Tongue (tissue), 2 donors: Measurements from ENCODE around the gene TMEM54. TPM values are rescaled to one million over a fixed set of nuclear protein-coding genes. Genes with fewer than 3 reads are reported as not detected.

Experiments used
- DNase-seq: peaks from one replicate; pipeline ENCODE4 v3.0.0-alpha.2; 2015
- total RNA-seq: library from RNA; depleted of rRNA; stranded (reverse); fragments of >200 nt; gene quantifications from one replicate; pipeline ENCODE4 v1.2.3, GENCODE V29; 2014

The TMEM54 gene, protein sequence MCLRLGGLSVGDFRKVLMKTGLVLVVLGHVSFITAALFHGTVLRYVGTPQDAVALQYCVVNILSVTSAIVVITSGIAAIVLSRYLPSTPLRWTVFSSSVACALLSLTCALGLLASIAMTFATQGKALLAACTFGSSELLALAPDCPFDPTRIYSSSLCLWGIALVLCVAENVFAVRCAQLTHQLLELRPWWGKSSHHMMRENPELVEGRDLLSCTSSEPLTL
- total RNA-seq, result 14.9 TPM

DNA sequence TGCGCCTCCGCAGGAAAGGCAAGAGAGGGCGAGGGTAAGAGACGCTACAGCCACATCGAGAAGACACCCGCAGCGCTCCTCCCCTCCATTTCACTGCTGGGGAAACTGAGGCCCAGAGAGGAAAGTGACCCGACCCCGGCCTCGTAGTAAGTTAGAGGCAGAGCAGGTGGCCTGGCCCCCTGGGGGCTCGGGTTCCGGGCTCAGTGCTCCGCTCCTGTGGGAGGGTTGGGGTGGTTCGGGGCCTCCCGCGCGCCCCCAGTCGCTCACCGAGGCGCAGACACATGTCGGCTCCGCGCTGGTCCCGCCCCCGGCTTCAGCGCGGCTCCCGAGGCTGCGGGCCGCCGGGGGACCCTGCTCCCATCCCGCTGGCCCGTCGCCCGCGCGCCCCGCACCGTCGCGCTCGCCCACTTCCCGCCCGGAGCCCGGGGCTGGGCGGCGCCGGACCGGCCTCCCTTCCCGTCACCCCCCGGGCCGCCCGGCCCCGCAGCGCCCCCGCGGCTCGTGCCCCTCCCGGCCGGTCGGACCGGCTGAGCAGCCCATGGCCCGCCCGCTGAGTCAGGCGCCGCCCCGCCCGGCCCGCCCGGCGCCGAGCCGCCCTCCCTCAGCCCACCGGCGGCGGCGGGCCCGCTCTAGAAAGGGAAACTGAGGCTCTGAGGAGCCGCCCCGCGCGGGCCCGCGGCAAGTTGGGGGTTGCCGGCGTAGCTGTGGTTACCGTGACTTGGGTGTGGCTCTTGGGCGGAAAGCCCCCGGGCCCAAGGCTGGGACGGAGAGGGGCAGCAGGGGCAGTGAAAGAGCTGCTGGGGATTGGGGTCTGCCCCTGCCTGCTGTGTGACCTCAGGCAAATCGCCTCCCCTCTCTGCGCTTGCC is at the start of gene TMEM54:
Gene TMEM54, minus strand, starts transcription at position 434 of the 867 bp plus-strand sequence. Its CDS starts 151 bp downstream, at position 283.
- peak; percentile 46 for DNase-seq

DNA sequence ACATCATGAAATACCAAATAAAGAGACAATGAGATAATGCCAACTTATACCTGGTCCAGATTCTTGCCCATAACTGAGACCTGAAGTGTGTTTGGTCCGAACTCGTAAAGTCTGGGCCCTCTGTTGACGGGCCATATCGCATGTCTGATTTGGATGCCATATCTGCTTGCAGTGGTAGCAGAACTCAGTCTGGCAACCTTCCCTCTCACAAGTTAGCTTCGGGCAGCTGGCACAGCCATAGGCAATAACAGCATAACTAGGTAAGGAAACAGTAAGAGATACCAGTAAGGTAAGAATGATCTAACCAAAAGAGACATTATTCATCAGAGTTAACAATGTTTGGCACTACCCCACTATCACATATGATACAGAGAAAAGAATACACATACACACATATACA is 48.3 kb upstream of the TMEM54 start:
- DNase-seq, result no peak

DNA sequence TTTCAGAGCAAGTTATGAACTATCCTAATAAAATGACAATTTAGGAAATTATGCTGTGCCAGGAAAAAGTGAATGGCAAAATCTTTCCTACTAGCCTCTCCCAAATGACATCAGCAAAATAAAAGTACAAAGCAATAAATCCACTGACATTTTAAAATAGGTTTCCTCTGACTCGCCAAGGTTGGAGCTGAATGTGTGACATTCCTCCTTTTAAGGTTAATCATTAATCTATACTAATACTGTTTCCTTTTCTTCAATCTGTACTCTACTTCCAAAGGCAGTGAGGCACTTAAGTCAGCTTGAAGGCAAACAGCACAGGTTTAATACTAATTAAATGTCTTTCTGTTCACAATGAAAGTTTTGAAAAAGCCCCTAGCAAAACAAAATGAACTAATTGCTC is 47.7 kb upstream of the TMEM54 start:
- DNase-seq, result no peak

DNA sequence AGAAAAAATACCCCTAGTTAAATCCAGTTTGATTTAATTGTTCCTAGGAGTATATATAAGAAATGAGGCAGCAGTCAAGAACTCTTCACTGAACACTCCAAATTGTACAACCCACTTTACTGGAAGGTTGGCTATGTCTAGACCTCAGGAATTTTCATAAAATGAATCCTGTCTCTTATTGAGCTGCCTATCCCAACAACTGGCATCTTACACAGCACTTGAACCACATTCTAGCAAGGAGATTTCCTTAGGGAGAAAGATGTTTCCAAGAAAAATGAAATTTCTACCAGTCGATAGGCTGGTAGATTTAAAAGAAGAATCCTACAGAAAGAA is 47.2 kb upstream of the TMEM54 start:
- DNase-seq, result no peak

DNA sequence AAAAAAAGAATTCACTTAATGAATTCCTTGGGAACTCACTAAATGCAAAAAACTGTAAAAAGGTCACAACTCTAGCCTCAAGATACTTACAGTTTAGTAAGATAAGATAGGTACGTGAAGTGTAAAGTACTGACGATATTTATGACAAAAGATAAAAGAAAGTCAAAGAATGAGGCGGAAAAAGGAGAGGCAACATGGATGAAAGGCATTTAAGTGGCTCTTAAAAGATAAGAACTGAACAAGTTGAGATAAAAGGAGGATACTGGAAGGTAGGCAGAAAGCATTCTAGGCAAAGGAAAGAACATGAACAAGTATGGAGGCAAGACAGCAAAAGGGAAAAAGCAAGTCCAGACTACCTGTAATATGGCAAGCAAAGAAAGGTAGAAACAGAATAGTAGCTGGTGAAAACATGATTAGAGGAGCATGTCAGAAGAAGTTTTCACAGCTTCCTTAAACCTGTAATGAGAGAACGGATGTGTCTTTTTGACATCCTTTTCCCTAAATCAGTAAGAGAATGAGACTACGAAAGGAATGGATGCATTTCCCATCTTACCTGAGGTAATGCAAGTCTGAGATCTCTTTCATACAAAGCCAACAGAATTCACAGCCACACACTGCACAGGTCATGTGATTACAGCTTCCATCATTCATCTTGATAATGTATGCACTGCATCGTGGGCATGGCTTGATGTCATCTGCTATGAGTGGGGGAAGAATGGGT is 46.6 kb upstream of the TMEM54 start:
- DNase-seq, result no peak

DNA sequence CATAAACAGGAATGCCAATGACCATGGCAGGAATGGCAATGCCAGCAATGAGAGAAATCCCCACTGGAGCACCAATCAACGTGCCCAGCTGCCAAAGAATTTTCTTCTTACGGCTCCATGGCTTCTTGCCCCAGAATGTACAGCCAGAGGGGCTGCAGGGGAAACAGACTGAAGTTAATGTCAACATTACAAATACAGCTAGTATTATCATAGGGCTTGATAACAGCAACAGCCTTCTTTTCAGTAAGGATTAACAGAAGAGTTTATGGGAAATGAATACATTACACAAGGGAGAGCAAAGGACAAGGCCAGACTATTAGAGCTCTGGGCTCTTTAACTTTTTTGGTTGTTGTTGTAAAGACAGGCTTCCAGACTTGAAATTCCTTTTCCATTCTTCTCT is 45.2 kb upstream of the TMEM54 start:
- no peak for DNase-seq

DNA sequence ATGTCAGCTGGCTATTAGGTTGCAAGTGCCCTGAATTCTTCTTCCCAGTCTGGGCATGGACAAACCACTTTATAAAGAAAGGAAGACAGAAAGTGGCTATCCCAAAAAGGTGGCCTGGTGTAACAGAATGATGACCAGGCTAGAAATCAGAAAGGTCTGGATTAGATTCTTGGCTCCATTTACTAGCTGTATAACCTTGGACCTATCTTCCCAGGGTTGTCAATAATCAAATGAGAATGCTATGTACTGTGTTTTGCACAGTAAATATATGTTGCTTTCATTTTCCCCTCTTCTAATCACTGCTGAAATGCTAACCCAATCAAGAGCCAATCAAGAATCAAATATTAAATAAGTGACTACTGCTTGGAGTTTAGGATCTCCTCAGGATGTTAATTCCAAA is 43.0 kb upstream of the TMEM54 start:
- DNase-seq, result no peak

DNA sequence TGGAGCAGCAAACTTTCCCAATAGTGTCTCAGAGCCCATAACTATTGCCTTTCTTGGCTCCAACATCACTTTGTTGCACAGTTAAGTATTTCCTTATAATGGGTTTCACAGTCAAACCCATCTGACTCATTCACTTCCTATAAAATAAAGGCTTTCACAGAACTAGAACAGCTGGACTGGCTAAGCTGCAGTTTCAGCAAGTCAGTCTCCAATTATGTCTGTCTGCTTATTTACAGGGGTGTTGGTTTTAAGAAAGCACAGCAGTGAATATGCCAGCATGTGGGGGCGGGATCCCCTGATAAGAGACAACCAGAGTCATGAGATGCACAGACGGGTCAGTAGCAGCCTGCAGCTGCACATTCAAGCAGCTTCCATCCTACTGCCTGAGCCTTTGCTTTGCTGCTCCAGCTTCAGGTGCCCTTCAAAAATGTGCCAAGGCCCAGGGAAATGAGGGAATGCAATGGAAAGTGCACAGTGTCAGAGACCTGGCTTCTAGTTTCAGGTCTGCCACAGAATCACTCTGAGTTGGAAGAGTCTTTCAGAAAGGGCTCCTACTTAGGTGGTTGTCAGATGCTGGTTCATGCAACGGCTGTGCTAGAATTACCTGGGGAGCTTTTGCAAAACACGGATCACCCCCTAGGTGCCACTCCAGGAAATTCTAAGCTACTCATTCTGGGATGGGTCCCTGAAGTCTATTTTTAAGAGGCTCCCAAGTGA is 38.6 kb upstream of the TMEM54 start:
- no peak for DNase-seq

DNA sequence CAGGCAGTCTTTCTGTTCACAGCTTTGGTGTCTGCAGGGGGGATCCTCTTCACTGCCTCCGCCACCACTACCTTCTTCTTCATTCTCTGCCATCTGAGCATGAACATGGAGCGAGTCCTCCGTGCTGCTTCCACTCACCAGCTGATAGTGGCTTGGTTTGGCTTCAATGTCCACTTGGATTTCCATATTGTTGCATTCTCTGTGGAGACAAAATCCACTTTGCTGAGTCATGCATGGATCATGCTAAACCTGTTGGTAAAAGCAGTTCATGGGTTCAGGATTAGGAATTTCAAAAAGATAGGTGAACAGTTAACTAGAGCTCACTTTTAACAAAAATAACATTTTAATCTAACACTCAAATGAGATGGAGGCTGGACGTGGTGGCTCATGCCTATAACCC is 35.9 kb upstream of the TMEM54 start:
- DNase-seq, result no peak

DNA sequence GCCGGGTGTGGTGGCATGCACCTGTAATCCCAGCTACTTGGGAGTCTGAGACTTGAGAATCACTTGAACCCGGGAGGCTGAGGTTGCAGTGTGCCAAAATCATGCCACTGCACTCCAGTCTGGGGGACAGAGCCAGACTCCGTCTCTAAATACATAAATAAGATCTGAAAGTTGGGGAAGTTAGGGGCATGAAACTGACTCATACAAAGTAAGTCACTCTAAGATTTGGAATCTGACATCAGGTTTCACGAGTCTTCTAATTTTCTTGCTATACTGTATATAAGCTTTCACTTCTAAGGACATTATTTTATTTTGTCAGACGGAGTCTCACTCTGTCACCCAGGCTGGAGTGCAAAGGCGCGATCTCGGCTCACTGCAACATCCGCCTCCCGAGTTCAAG is 33.3 kb upstream of the TMEM54 start:
- no peak for DNase-seq

DNA sequence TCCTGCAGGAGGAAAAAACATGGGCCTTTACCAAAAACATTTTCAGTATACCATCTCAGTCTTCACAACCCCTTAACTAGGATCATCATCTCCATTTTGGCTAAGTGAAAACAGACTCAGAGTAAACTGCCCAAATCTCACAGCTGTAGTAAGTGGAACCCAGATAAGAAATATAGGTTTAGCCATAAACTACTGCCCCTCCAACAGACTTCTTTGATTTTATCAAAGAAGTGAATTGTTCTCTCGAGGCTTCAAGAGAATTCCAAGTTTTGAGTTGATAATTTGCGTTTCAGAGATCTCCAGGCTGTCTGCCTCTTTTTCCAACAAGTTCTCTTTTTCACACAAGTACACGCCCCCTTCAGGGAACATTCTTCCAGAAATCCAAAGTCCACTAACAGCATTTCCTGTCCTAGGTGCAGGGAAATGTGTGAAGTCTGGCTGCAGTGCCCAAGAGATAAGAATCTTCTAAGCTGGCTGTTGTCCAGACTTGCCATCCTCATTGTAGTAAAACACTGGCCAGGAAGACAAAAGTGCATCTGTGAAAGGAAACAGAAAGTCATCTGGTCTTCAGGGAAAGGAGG is 32.6 kb upstream of the TMEM54 start:
- DNase-seq, result peak; percentile 15

DNA sequence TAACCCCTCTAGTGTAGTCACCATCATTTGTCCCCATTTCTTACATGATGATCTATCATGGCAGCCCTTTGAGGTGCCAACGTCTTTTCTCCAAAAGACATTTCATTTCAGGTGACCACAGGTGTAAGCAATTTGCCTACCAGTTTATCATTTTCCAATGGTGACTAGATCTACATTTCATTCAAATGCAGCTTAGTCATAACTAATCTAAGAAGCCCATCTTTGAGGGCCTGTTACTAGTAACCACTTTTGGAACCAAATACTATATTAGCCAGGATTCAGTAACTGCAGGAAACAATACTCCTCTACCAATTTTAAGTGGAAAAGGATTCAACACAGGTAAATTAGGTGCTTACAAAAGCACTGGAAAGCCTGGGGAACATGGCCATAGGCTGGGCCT is 30.6 kb upstream of the TMEM54 start:
- no peak for DNase-seq

DNA sequence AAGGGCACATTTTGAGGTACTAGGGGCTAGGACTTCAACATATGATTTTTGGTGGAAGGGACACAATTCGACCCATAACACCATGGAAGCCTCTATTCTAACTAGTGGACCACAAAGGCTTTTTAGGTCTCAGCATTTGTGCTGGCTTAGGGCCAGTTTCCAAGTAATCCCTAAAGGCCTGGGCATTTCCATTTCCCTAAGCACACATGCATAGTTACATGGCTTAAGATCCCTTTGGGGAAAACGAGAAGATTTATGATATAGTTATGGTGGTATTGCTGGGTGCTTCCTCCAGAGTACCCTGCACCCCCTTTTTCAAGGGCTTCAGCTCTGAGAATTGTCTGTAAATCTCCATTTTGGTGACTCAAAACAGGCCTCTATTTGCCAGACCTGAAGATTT is 28.2 kb upstream of the TMEM54 start:
- no peak for DNase-seq

DNA sequence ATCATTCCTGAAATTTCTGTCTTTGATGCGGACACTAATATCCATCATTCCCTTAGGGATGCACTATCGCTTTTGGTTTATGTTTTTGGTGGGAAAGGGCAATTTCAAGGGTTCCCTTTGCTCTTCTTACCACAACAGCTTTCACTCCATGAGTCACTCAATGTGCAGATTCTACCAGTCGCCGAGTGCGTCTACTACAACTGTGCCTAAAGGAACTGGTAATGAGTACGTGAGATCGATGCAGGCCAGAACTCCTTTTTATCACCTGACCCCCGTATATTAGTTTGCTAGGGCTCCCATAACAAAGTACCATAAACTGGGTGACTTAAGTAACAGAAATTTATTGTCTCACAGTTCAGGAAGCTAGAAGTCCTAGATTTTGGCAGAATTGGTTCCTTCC is 27.5 kb upstream of the TMEM54 start:
- DNase-seq, result no peak

DNA sequence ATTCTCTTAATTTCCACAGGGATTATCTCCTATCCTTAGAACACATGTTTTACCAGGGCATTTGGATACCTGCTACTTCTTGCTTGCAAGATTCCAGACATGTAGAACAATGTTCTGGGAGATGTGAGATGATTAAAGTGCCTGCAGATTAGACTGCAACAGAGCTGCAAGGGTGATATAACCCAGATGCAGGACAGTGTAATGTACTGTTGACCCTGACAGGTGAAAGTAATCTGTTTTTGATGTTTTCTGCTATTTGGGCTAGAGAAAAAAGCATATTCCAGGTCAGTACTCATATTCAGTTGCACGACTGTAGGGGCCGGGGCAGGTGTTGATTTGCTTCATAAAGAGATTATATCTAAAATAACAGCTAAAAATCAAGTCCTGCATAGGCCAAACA is 27.1 kb upstream of the TMEM54 start:
- no peak for DNase-seq

DNA sequence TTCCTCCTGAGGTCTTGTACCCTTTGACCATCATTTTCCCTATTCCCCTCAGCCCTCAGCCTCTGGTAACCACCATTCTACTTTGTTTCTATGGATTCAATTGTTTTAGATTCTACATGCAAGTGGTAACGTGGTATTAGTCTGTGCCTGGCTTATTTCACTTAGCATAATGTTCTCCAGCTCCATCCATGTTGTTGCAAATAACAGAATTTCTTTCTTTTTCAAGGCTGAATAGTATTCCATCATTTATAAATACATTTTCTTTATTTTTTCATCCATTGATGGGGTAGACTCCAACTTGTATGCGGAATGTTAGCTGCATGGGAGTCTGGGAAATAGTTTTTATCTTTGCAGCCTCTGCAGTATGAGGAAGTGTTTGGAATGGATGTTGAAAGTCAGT is 26.3 kb upstream of the TMEM54 start:
- no peak for DNase-seq

DNA sequence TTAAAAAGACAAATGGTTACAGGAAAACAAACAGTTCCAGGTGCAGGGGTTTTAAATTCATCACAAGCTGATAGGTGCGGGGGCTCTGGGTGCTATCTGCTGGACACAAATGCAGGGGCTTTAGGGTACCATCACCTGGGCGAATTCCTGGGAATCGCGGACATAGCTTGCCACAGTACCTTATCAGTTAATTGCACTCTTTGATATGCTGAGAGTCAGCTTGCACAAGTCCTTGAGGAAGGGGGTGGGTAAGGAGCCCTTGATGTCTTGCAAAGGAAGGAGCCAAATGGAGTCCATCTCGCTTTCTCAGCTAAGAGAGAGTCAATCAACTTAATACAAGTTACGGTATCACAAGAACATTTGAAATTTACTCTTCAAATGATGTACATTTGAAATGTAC is 25.4 kb upstream of the TMEM54 start:
- DNase-seq, result no peak

DNA sequence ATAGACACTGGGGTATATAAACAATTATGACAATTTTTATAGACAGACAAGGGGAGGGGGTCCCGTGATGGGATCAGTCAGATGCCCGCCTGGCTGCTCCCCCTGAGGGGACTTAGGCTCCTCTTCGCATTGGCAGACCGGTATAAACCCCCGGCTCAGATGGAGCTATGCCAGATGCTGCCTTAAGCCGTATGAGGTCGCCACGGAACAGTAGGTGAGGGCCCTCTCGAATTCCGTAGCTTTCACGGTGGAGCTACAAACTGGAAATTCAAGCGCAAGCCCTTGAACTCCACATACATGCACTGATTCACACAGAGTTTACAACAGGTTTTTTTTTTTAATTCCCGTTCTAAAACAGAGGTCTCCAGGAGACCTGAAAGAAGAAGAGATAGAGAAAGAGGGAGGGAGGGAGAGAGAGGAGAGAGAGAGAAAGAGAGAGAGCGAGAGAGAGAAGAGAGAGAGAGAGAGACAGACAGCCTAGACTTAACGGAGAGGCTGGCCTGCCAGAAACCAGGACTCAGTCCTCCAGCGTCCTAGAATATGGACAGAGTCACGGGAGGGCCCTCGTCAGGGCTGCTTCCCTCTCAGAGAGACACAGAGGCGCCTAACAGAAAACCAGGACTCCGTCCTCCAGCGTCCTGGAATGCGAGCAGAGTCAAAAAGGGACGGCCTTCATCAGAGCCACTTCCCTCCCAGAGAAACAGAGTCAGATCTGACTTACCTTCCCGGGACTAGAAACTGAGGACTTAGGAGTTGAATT is 24.4 kb upstream of the TMEM54 start:
- DNase-seq, result peak; percentile 32

DNA sequence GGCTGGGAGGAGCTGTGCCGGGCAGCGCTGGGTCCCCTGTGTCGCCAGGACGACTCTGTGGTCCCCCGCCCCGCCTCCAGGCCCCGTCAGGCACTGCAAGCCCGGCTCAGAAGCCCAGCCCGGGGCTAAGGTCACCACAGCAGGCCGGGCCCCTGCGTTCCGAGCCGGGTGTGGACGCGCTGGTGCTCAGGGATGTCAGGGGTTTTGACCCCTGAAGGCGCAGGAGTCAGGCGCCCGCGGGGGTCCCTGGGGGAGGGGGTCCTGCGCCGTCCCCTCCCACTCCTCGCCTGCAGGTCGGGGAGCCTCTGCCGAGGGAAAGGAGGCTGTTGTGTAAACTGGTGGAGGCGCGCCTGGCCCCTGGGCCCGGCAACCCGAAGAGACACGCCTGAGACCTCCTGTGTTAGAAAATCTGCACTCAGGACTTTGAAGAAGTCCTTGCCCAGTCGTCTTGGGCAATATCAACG is 23.7 kb upstream of the TMEM54 start:
- DNase-seq, result no peak

DNA sequence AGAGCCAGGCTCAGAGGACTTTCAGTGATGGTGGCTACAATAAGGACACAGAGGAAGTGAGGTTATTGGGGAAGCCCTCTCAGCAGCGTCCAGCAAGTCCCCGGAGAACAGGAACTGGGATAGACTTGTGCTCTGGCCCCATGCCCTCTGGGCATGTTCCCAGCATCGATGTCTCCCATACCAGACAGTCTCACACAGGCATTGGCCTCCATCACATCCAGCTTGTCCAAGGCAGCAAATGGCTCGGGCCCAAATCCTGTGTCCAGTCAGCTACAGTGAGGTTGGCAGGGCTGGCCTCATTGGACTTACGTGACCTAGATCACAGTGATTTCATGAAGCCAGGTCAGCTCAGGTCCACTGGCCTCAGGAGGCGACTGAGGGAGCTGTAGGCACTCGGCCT is 19.6 kb upstream of the TMEM54 start:
- DNase-seq, result no peak
